HCT116 (cell line): ENCODE data around the gene LRP1B. TPM values are rescaled to one million over a fixed set of nuclear protein-coding genes. Genes with fewer than 3 reads are reported as not detected.

Experiments used
- ATAC-seq: fragments of 200-7000 bp; cut with Tn5 transposase; 2 replicates; pipeline ENCODE4 v1.9.1; 2020; ENCODE audit warnings: mild to moderate bottlenecking, moderate library complexity
- BruUV-seq: library from RNA; stranded (reverse); fragments of 400-500 nt; replicated peaks from 2 replicates; lab custom pipeline; 2021; lab: Mats Ljungman, UMichigan
- CTCF ChIA-PET: fragments of 300-600 bp; sonication (Branson Sonifier 250); formaldehyde crosslinking; loops from one replicate; lab custom pipeline; 2021; ENCODE audit warnings: antibody characterized with exemption; lab: Charles Lee
- POLR2A ChIA-PET: fragments of 300-600, 350-600 bp; sonication (Branson Sonifier 250); formaldehyde crosslinking; loops from one replicate; lab custom pipeline; 2021; ENCODE audit warnings: antibody characterized with exemption; lab: Charles Lee
- RAD21 ChIA-PET, 2 experiments: fragments of 300-600 bp; sonication (Branson Sonifier 250); formaldehyde crosslinking; loops; one replicate each; lab custom pipeline; 2023; ENCODE audit warnings: low total read pairs in 2 of 2; ENCODE audit not compliant: uncharacterized antibody in 2 of 2, unreplicated experiment in 2 of 2, low non-redundant PET in 1 of 2; lab: Charles Lee
- DNase-seq: peaks from one replicate; pipeline ENCODE4 v3.0.0-alpha.2; 2010; ENCODE audit warnings: low read depth, low spot score
- H2AFZ ChIP-seq: fragments of 200-600 bp; shearing (Covaris generic), sonication (generic); 2 replicates; pipeline ENCODE4 v1.6.1; 2017; ENCODE audit warnings: low read depth, mixed run types, mixed read lengths, antibody characterized with exemption, low read length; ENCODE audit not compliant: poor library complexity, severe bottlenecking
- H3K27ac ChIP-seq: 2 replicates; pipeline ENCODE4 v1.5.1; 2012; ENCODE audit warnings: low read depth, low read length
- H3K27me3 ChIP-seq: fragments of 200-600 bp; sonication (generic); 2 replicates; pipeline ENCODE4 v1.6.1; 2016; ENCODE audit warnings: mixed run types, low read length, mixed read lengths; ENCODE audit not compliant: insufficient read depth
- H3K36me3 ChIP-seq, 2 experiments: fragments of 200-500 bp in 1 of 2; fragments of 200-600 bp in 1 of 2; sonication (Bioruptor generic) in 1 of 2; sonication (generic) in 1 of 2; 2 replicates each; pipeline versions ENCODE4 v1.5.1 to v1.6.1; 2014 to 2016; ENCODE audit warnings: low read length in 2 of 2, inconsistent platforms in 1 of 2, mixed read lengths in 1 of 2, mixed run types in 1 of 2; ENCODE audit not compliant: insufficient read depth in 2 of 2, control insufficient read depth in 1 of 2
- H3K4me1 ChIP-seq, 2 experiments: fragments of 200-600 bp in 1 of 2; sonication (generic) in 1 of 2; 2 replicates each; pipeline versions ENCODE4 v1.5.1 to v1.6.1; 2012 to 2017; ENCODE audit warnings: low read length in 2 of 2, inconsistent platforms in 1 of 2, mild to moderate bottlenecking in 1 of 2, mixed read lengths in 1 of 2, mixed run types in 1 of 2, moderate library complexity in 1 of 2; ENCODE audit not compliant: insufficient read depth in 2 of 2, control insufficient read depth in 1 of 2
- H3K4me2 ChIP-seq: fragments of 200-600 bp; sonication (generic); 2 replicates; pipeline ENCODE4 v1.6.1; 2017; ENCODE audit warnings: mixed run types, low read length, mixed read lengths
- H3K4me3 ChIP-seq, 2 experiments: fragments of 200-600 bp in 1 of 2; sonication (generic) in 1 of 2; replicated peaks in 1 of 2; 2 replicates each; pipeline ENCODE4 v1.5.1; 2011 to 2016; ENCODE audit warnings: low read length in 2 of 2, control low read depth in 1 of 2, low read depth in 1 of 2, mild to moderate bottlenecking in 1 of 2, mixed read lengths in 1 of 2, mixed run types in 1 of 2
- H3K79me2 ChIP-seq: fragments of 200-600 bp; sonication (generic); 2 replicates; pipeline ENCODE4 v1.6.1; 2017; ENCODE audit warnings: mild to moderate bottlenecking, mixed run types, low read length, moderate library complexity, mixed read lengths; ENCODE audit not compliant: insufficient read depth
- H3K9ac ChIP-seq: fragments of 200-600 bp; sonication (generic); 2 replicates; pipeline ENCODE4 v1.6.1; 2016; ENCODE audit warnings: low read length, mixed read lengths
- H3K9me2 ChIP-seq: fragments of 200-600 bp; sonication (generic), shearing (Covaris generic); 2 replicates; pipeline ENCODE4 v1.6.1; 2017; ENCODE audit warnings: mixed run types, mild to moderate bottlenecking, moderate library complexity; ENCODE audit not compliant: insufficient read depth
- H3K9me3 ChIP-seq, 2 experiments: fragments of 200-500 bp in 1 of 2; fragments of 200-600 bp in 1 of 2; sonication (Bioruptor generic) in 1 of 2; sonication (generic) in 1 of 2; 2 replicates each; pipeline ENCODE4 v1.6.1; 2014 to 2017; ENCODE audit warnings: low read length in 2 of 2, mixed read lengths in 2 of 2, inconsistent platforms in 1 of 2, low read depth in 1 of 2, mild to moderate bottlenecking in 1 of 2, mixed run types in 1 of 2, moderate library complexity in 1 of 2; ENCODE audit not compliant: control insufficient read depth in 1 of 2, insufficient read depth in 1 of 2
- H4K20me1 ChIP-seq: fragments of 200-600 bp; sonication (generic), shearing (Covaris generic); 2 replicates; pipeline ENCODE4 v1.6.1; 2017; ENCODE audit warnings: mixed run types, mild to moderate bottlenecking, moderate library complexity; ENCODE audit not compliant: insufficient read depth
- CBX3 ChIP-seq: IDR thresholded peaks from 2 replicates; pipeline ENCODE4 v1.6.1; 2012; ENCODE audit warnings: low read depth
- CEBPB ChIP-seq: IDR thresholded peaks from 2 replicates; pipeline ENCODE4 v1.6.1; 2012; ENCODE audit warnings: low read depth
- EGR1 ChIP-seq: IDR thresholded peaks from 2 replicates; pipeline ENCODE4 v1.6.1; 2012; ENCODE audit warnings: low read depth
- ELF1 ChIP-seq: IDR thresholded peaks from 2 replicates; pipeline ENCODE4 v1.6.1; 2012; ENCODE audit warnings: low read depth, borderline replicate concordance
- EZH2 ChIP-seq: fragments of 200-600 bp; sonication (generic); IDR thresholded peaks from 2 replicates; pipeline ENCODE4 v1.6.1; 2017; ENCODE audit warnings: antibody characterized with exemption, mixed run types
- EZH2phosphoT487 ChIP-seq: fragments of 200-600 bp; IDR thresholded peaks from 2 replicates; pipeline ENCODE4 v1.6.1; 2018; ENCODE audit warnings: antibody characterized with exemption, borderline replicate concordance
- FOSL1 ChIP-seq: IDR thresholded peaks from 2 replicates; pipeline ENCODE4 v1.6.1; 2012; ENCODE audit warnings: low read depth
- POLR2A ChIP-seq: IDR thresholded peaks from 2 replicates; pipeline ENCODE4 v1.7.0; 2011; ENCODE audit warnings: borderline replicate concordance; ENCODE audit not compliant: insufficient read depth, insufficient read length; ENCODE audit errors: extremely low read depth
- REST ChIP-seq: IDR thresholded peaks from 2 replicates; pipeline ENCODE4 v1.6.1; 2012; ENCODE audit warnings: low read depth
- SIN3A ChIP-seq: IDR thresholded peaks from 2 replicates; pipeline ENCODE4 v1.6.1; 2012; ENCODE audit warnings: low read depth
- SP1 ChIP-seq: IDR thresholded peaks from 2 replicates; pipeline ENCODE4 v1.6.1; 2012; ENCODE audit warnings: low read depth
- SRF ChIP-seq: IDR thresholded peaks from 2 replicates; pipeline ENCODE4 v1.6.1; 2012; ENCODE audit warnings: low read depth
- TCF7L2 ChIP-seq: IDR thresholded peaks from 2 replicates; pipeline ENCODE4 v1.7.0; 2011; ENCODE audit warnings: borderline replicate concordance, inconsistent platforms; ENCODE audit not compliant: insufficient read depth, insufficient read length; ENCODE audit errors: extremely low read depth
- YY1 ChIP-seq: IDR thresholded peaks from 2 replicates; pipeline ENCODE4 v1.6.1; 2011; ENCODE audit warnings: low read length, low read depth, moderate library complexity, mild to moderate bottlenecking; ENCODE audit not compliant: insufficient replicate concordance; ENCODE audit errors: extremely low read depth
- ZBTB33 ChIP-seq: IDR thresholded peaks from 2 replicates; pipeline ENCODE4 v1.6.1; 2011; ENCODE audit warnings: mild to moderate bottlenecking, low read length, moderate library complexity; ENCODE audit not compliant: insufficient replicate concordance; ENCODE audit errors: extremely low read depth
- ZNF274 ChIP-seq: fragments of 200-500 bp; sonication (Bioruptor generic); IDR thresholded peaks from 2 replicates; pipeline ENCODE4 v1.6.1; 2014; ENCODE audit warnings: mild to moderate bottlenecking, low read depth, low read length, inconsistent platforms
- intact Hi-C: fragments of 100-400 bp; cut with micrococcal nuclease; formaldehyde crosslinking; loops from 2 replicates; pipeline ENCODE4 v1.10.0; 2022
- total RNA-seq: library from RNA; stranded (reverse); gene quantifications from one replicate; pipeline ENCODE4 v1.2.1, GENCODE V29; 2021; ENCODE audit not compliant: unreplicated experiment
- TF ChIP-seq, protein P1 (sequence below): IDR thresholded peaks from 2 replicates; pipeline ENCODE4 v1.6.1; 2012

LRP1B gene
- total RNA-seq, 1 experiment from 2014 or later = 0.34 TPM

DNA sequence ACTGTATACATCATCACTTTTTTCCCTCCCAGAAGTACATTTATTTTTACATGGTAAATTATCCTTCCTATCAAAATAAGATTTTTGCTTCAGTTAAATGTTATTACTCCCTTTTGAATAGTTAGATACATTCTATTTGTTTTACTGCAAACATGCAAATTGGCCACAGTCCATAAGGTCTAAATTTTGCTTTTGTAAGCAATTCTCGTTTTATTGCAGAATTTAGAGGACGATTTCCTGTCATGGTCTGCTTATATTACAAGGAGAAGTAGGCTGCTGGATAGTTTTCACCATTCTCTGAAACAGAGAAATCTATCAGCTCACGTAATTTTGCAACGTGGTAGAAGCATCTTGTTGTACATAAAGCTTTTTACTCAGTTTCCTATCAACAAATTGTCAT, 1632.5 kb downstream of the LRP1B start:
- ChIA-PET RAD21 (no interaction called here), POLR2A (no interaction called here), CTCF (no interaction called here)
- BruUV-seq = no TSS peak
- no peaks in the 10 kb centered on the region for H3K27me3 ChIP-seq
- H3K9me3 ChIP-seq = no peaks in the 10 kb centered on the region
- intact Hi-C loops = no loop called here
- TF ChIP-seq FOSL1 (no peak), REST (no peak), CBX3 (no peak), ZNF274 (no peak), SP1 (no peak), EZH2 (no peak), EGR1 (no peak), ZBTB33 (no peak), SIN3A (no peak), EZH2phosphoT487 (no peak), ELF1 (no peak), TCF7L2 (no peak), CEBPB (no peak), YY1 (no peak), POLR2A (no peak), SRF (no peak)
- TF ChIP-seq, protein P1, sequence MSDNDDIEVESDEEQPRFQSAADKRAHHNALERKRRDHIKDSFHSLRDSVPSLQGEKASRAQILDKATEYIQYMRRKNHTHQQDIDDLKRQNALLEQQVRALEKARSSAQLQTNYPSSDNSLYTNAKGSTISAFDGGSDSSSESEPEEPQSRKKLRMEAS = no peak
- no peak overlapping the region for H3K4me3 ChIP-seq
- no peaks in the 10 kb centered on the region for H3K36me3 ChIP-seq
- H3K4me1 ChIP-seq = no peaks in the 10 kb centered on the region
- no peak overlapping the region for H3K4me2 ChIP-seq
- no peaks in the 10 kb centered on the region for H3K9me2 ChIP-seq
- H3K27ac ChIP-seq = no peak overlapping the region
- no peak for ATAC-seq
- H3K9ac ChIP-seq = no peak overlapping the region
- H3K79me2 ChIP-seq = no peaks in the 10 kb centered on the region
- no peaks in the 10 kb centered on the region for H4K20me1 ChIP-seq
- H2AFZ ChIP-seq = no peak overlapping the region
- no peak for DNase-seq
